A549 treated with RU486 at 1 μM for 4 hours (cell line): ENCODE measurements around the gene ATP9A. TPM values are rescaled to one million over a fixed set of nuclear protein-coding genes. Genes with fewer than 3 reads are reported as not detected.

Experiments used
- total RNA-seq: library from RNA; stranded (reverse); fragments of 200-300 nt; extraction: Qiagen RNA extraction; gene quantifications from 5 replicates; pipeline ENCODE4 v1.2.3, GENCODE V29; 2022; ENCODE audit warnings: low read depth

Gene ATP9A, protein sequence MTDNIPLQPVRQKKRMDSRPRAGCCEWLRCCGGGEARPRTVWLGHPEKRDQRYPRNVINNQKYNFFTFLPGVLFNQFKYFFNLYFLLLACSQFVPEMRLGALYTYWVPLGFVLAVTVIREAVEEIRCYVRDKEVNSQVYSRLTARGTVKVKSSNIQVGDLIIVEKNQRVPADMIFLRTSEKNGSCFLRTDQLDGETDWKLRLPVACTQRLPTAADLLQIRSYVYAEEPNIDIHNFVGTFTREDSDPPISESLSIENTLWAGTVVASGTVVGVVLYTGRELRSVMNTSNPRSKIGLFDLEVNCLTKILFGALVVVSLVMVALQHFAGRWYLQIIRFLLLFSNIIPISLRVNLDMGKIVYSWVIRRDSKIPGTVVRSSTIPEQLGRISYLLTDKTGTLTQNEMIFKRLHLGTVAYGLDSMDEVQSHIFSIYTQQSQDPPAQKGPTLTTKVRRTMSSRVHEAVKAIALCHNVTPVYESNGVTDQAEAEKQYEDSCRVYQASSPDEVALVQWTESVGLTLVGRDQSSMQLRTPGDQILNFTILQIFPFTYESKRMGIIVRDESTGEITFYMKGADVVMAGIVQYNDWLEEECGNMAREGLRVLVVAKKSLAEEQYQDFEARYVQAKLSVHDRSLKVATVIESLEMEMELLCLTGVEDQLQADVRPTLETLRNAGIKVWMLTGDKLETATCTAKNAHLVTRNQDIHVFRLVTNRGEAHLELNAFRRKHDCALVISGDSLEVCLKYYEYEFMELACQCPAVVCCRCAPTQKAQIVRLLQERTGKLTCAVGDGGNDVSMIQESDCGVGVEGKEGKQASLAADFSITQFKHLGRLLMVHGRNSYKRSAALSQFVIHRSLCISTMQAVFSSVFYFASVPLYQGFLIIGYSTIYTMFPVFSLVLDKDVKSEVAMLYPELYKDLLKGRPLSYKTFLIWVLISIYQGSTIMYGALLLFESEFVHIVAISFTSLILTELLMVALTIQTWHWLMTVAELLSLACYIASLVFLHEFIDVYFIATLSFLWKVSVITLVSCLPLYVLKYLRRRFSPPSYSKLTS
- 10.1 to 17.8 TPM (median 16.0 TPM) in 5 replicates for total RNA-seq

GRCh38 chr20:51767867-51768758 is at the start of gene ATP9A:
TSS of gene ATP9A (minus strand) at chr20:51768390. CDS start at chr20:51768369, 21 bp downstream.

DNA sequence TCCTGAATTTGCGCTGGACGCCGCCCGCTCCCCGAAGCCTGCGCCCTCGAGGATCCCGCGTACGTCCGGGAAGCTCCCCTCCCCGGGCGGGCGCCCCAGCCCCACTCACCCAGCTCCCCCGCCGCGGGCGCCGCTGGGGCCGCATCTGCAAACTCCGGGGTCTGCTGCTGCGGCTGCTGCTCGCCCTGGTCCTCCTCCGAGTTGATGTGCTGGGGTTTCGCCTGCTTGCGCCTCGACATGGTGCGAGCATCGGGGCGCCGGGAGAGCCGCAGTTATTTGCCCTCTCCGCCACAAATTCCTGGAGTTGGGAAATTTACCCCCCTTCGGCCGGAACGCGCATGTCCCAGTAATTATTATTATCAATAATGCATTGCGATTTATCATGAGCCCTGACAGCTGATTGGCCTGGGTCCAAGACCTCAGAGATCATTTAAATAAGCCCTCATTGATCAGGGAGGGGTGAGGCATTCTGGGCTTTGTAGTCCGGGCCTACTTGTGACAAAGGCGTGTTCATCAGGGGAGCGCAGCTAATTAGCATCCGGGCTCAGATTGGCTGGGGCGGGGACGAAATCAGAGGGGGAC is 34.1 kb upstream of the ATP9A start, which contains the start of gene SALL4:
TSS of gene SALL4 (minus strand) at position 352 of the 582 bp plus-strand sequence. CDS start at position 239, 113 bp downstream.

Other genes with a start within 250 kb of the ATP9A start
- 6.2 to 8.2 TPM (median 7.5 TPM) in 5 replicates for gene NFATC2, start 225.7 kb downstream of the ATP9A start, total RNA-seq
- gene SALL4, start 34.1 kb upstream of the ATP9A start, total RNA-seq, result 1.3 to 1.8 TPM (median 1.4 TPM) in 5 replicates